Endodermal cell (in vitro differentiated cells): ENCODE data around the gene PEAR1. TPM values are rescaled to one million over a fixed set of nuclear protein-coding genes. Genes with fewer than 3 reads are reported as not detected.

Experiments used
- DNase-seq: peaks from one replicate; pipeline ENCODE4 v3.0.0-alpha.2; 2017
- H3K27ac ChIP-seq: 2 replicates; pipeline ENCODE4 v1.5.1; 2013; ENCODE audit warnings: mild to moderate bottlenecking, low read depth, low read length, moderate library complexity
- H3K27me3 ChIP-seq: 2 replicates; pipeline ENCODE4 v1.6.1; 2013; ENCODE audit warnings: mild to moderate bottlenecking, low read length, moderate library complexity; ENCODE audit not compliant: insufficient read depth, control insufficient read depth, poor library complexity, severe bottlenecking
- H3K36me3 ChIP-seq: 2 replicates; pipeline ENCODE4 v1.7.0; 2013; ENCODE audit warnings: mild to moderate bottlenecking, low read length, moderate library complexity; ENCODE audit not compliant: control insufficient read depth, insufficient read depth
- H3K4me1 ChIP-seq: one replicate; pipeline ENCODE4 v1.7.0; 2013; ENCODE audit warnings: low read length; ENCODE audit not compliant: control insufficient read depth, insufficient read depth
- H3K4me3 ChIP-seq: 2 replicates; pipeline ENCODE4 v1.5.1; 2013; ENCODE audit warnings: mild to moderate bottlenecking, low read length, moderate library complexity
- H3K9ac ChIP-seq: 2 replicates; pipeline ENCODE4 v1.6.1; 2013; ENCODE audit warnings: mild to moderate bottlenecking, low read length, moderate library complexity; ENCODE audit not compliant: poor library complexity, severe bottlenecking; ENCODE audit errors: extremely low read depth
- H3K9me3 ChIP-seq: 2 replicates; pipeline ENCODE4 v1.6.1; 2013; ENCODE audit warnings: mild to moderate bottlenecking, low read length, moderate library complexity; ENCODE audit not compliant: control insufficient read depth
- H3K27ac Mint-ChIP-seq: 2 replicates; pipeline ENCODE4 v1.8.0; 2020; ENCODE audit warnings: mixed read lengths
- H3K27me3 Mint-ChIP-seq: 2 replicates; pipeline ENCODE4 v1.8.0; 2021; ENCODE audit warnings: mild to moderate bottlenecking, mixed read lengths; ENCODE audit not compliant: insufficient read depth
- H3K36me3 Mint-ChIP-seq: 2 replicates; pipeline ENCODE4 v1.8.0; 2020; ENCODE audit warnings: low read depth, mixed read lengths
- H3K4me1 Mint-ChIP-seq: 2 replicates; pipeline ENCODE4 v1.8.0; 2020; ENCODE audit warnings: mixed read lengths
- H3K4me3 Mint-ChIP-seq: 2 replicates; pipeline ENCODE4 v1.8.0; 2020; ENCODE audit warnings: mild to moderate bottlenecking, moderate library complexity, mixed read lengths
- H3K9me3 Mint-ChIP-seq: 2 replicates; pipeline ENCODE4 v1.8.0; 2020; ENCODE audit warnings: mild to moderate bottlenecking, mixed read lengths
- CTCF ChIP-seq: fragments of 200-600 bp; sonication (generic); conservative IDR thresholded peaks from 2 replicates; pipeline ENCODE4 v1.5.0; 2021; ENCODE audit warnings: antibody characterized with exemption, mild to moderate bottlenecking
- WGBS, 2 experiments: methylation state at CpG; one replicate each; pipeline versions ENCODE4 v1.1.5 to v1.1.7; 2013; ENCODE audit warnings: missing lambda C conversion rate in 2 of 2, mixed read lengths in 1 of 2; ENCODE audit not compliant: insufficient coverage in 1 of 2, insufficient read length in 1 of 2; 5-methylcytosine and 5-hydroxymethylcytosine counted together
- total RNA-seq, 2 donors: library from RNA; stranded (reverse); fragmentation: NEBNext Ultra II Directional in 1 of 2; extraction: Animal tissue kit (Norgen Biotek cat#: 25700) in 1 of 2; gene quantifications; 2 replicates in 1 of 2; 3 replicates in 1 of 2; pipeline ENCODE4 v1.2.1, GENCODE V29; 2021

The PEAR1 gene
- total RNA-seq, 2 donors from 2014 or later: 0.29 to 0.53 TPM

- Histone ChIP-seq H3K27ac (no peak overlapping the region), H3K9me3 (no peaks in the 10 kb centered on the region), H3K27me3 (peaks cover 54% of the 10 kb centered on the region), H3K36me3 (no peaks in the 10 kb centered on the region), H3K4me3 (no peak overlapping the region), H3K9ac (no peak overlapping the region), H3K4me1 (peaks cover 8% of the 10 kb centered on the region)
- TF ChIP-seq CTCF: no peak
- 69 to 80% methylated on average over 9 of the region's 9 CpGs for WGBS, 2 experiments
- Mint-ChIP-seq H3K4me3 (no peak overlapping the region), H3K27me3 (peaks cover 85% of the 10 kb centered on the region), H3K27ac (no peak overlapping the region), H3K36me3 (no peaks in the 10 kb centered on the region), H3K9me3 (no peaks in the 10 kb centered on the region), H3K4me1 (peaks cover 16% of the 10 kb centered on the region)
- DNase-seq: no peak
Observed at GRCh38 chr1:156865258-156865657, 28.3 kb upstream of the PEAR1 start.

GRCh38 chr1:156865865-156866248 is 27.7 kb upstream of the PEAR1 start:
- Mint-ChIP-seq H3K36me3 (no peaks in the 10 kb centered on the region), H3K4me1 (peaks cover 15% of the 10 kb centered on the region), H3K4me3 (no peak overlapping the region), H3K9me3 (no peaks in the 10 kb centered on the region), H3K27me3 (peaks cover 87% of the 10 kb centered on the region), H3K27ac (no peak overlapping the region)
- H3K27ac ChIP-seq: no peak overlapping the region
- no peaks in the 10 kb centered on the region for H3K9me3 ChIP-seq
- no peaks in the 10 kb centered on the region for H3K36me3 ChIP-seq
- TF ChIP-seq CTCF: no peak
- no peak overlapping the region for H3K4me3 ChIP-seq
- H3K9ac ChIP-seq: no peak overlapping the region
- H3K27me3 ChIP-seq: peaks cover 54% of the 10 kb centered on the region
- H3K4me1 ChIP-seq: peaks cover 8% of the 10 kb centered on the region
- 81 to 85% methylated on average over 4 of the region's 4 CpGs for WGBS, 2 experiments
- DNase-seq: no peak

GRCh38 chr1:156866249-156866909 is 27.1 kb upstream of the PEAR1 start:
- Mint-ChIP-seq H3K9me3 (no peaks in the 10 kb centered on the region), H3K4me3 (no peak overlapping the region), H3K27me3 (peaks cover 87% of the 10 kb centered on the region), H3K4me1 (peaks cover 15% of the 10 kb centered on the region), H3K27ac (no peak overlapping the region), H3K36me3 (no peaks in the 10 kb centered on the region)
- no peak for DNase-seq
- Histone ChIP-seq H3K4me3 (no peak overlapping the region), H3K9ac (no peak overlapping the region), H3K27ac (no peak overlapping the region), H3K4me1 (peaks cover 8% of the 10 kb centered on the region), H3K36me3 (no peaks in the 10 kb centered on the region), H3K27me3 (peaks cover 51% of the 10 kb centered on the region), H3K9me3 (no peaks in the 10 kb centered on the region)
- no peak for TF ChIP-seq CTCF
- WGBS, 2 experiments: 26 to 70% methylated on average over 3 to 12 of the region's 12 CpGs
